Caco-2 (cell line): ENCODE results near the gene TSR3. TPM values are rescaled to one million over a fixed set of nuclear protein-coding genes. Genes with fewer than 3 reads are reported as not detected.
A peak's percentile ranks its signal among the peaks of the same experiment; 100 is the strongest.

Source experiments
- BruUV-seq: library from RNA; stranded (reverse); fragments of 400-500 nt; replicated peaks from 2 replicates; lab custom pipeline; 2021; lab: Mats Ljungman, UMichigan
- CTCF ChIA-PET: fragments of 300-600 bp; sonication (Branson Sonifier 250); formaldehyde crosslinking; loops from one replicate; lab custom pipeline; 2022; ENCODE audit warnings: antibody characterized with exemption; lab: Charles Lee
- POLR2A ChIA-PET: fragments of 300-600 bp; sonication (Branson Sonifier 250); formaldehyde crosslinking; loops from one replicate; lab custom pipeline; 2022; ENCODE audit warnings: antibody characterized with exemption; lab: Charles Lee
- DNase-seq, 2 experiments: peaks; one replicate each; pipeline versions ENCODE4 v3.0.0 to v3.0.0-alpha.2; 2020 to 2022
- H3K27me3 ChIP-seq: replicated peaks from 2 replicates; pipeline ENCODE4 v1.6.0; 2011; ENCODE audit warnings: low read length; ENCODE audit not compliant: control insufficient read depth, insufficient read depth
- H3K36me3 ChIP-seq: 2 replicates; pipeline ENCODE4 v1.5.1; 2011; ENCODE audit warnings: low read length; ENCODE audit not compliant: control insufficient read depth, insufficient read depth
- H3K4me1 ChIP-seq: fragments of 250-450 bp; sonication (Bioruptor Pico); 2 replicates; pipeline ENCODE4 v1.5.1; 2020; ENCODE audit warnings: mild to moderate bottlenecking
- H3K4me3 ChIP-seq: 2 replicates; pipeline ENCODE4 v1.5.1; 2011; ENCODE audit warnings: low read depth, mild to moderate bottlenecking, control low read depth, low read length
- H3K9me3 ChIP-seq: fragments of 250-450 bp; sonication (Bioruptor Pico); 2 replicates; pipeline ENCODE4 v1.5.1; 2020; ENCODE audit warnings: mild to moderate bottlenecking, moderate library complexity
- H3K27ac Mint-ChIP-seq: one replicate; pipeline ENCODE4 v1.8.0; 2022; ENCODE audit warnings: mixed read lengths; ENCODE audit not compliant: unreplicated experiment
- H3K27me3 Mint-ChIP-seq: one replicate; pipeline ENCODE4 v1.8.0; 2022; ENCODE audit warnings: mixed read lengths; ENCODE audit not compliant: insufficient read depth, unreplicated experiment
- H3K36me3 Mint-ChIP-seq: one replicate; pipeline ENCODE4 v1.8.0; 2022; ENCODE audit warnings: mild to moderate bottlenecking, mixed read lengths; ENCODE audit not compliant: insufficient read depth, unreplicated experiment
- H3K4me1 Mint-ChIP-seq: one replicate; pipeline ENCODE4 v1.8.0; 2022; ENCODE audit warnings: low read depth, mixed read lengths; ENCODE audit not compliant: unreplicated experiment
- H3K4me3 Mint-ChIP-seq: one replicate; pipeline ENCODE4 v1.8.0; 2022; ENCODE audit warnings: mild to moderate bottlenecking, moderate library complexity, mixed read lengths; ENCODE audit not compliant: unreplicated experiment
- H3K9me3 Mint-ChIP-seq: one replicate; pipeline ENCODE4 v1.8.0; 2022; ENCODE audit warnings: mixed read lengths; ENCODE audit not compliant: unreplicated experiment
- CTCF ChIP-seq, 2 experiments: fragments of 200-600 bp in 1 of 2; IDR thresholded peaks; 1 replicate in 1 of 2; 2 replicates in 1 of 2; pipeline versions ENCODE4 v1.5.1 to v1.8.0; 2011 to 2022; ENCODE audit warnings: antibody characterized with exemption in 1 of 2, control low read depth in 1 of 2, inconsistent platforms in 1 of 2, low read depth in 1 of 2, low read length in 1 of 2, mild to moderate bottlenecking in 1 of 2, moderate library complexity in 1 of 2; ENCODE audit not compliant: insufficient read depth in 1 of 2, severe bottlenecking in 1 of 2, unreplicated experiment in 1 of 2
- intact Hi-C: fragments of 100-400 bp; cut with micrococcal nuclease; formaldehyde crosslinking; loops from one replicate; pipeline ENCODE4 v1.10.0; 2022; ENCODE audit not compliant: unreplicated experiment
- total RNA-seq: library from RNA; stranded (reverse); gene quantifications from 2 replicates; pipeline ENCODE4 v1.2.3, GENCODE V29; 2022

TSR3 gene
- total RNA-seq, 1 experiment from 2014 or later, result 48.6 TPM

DNA sequence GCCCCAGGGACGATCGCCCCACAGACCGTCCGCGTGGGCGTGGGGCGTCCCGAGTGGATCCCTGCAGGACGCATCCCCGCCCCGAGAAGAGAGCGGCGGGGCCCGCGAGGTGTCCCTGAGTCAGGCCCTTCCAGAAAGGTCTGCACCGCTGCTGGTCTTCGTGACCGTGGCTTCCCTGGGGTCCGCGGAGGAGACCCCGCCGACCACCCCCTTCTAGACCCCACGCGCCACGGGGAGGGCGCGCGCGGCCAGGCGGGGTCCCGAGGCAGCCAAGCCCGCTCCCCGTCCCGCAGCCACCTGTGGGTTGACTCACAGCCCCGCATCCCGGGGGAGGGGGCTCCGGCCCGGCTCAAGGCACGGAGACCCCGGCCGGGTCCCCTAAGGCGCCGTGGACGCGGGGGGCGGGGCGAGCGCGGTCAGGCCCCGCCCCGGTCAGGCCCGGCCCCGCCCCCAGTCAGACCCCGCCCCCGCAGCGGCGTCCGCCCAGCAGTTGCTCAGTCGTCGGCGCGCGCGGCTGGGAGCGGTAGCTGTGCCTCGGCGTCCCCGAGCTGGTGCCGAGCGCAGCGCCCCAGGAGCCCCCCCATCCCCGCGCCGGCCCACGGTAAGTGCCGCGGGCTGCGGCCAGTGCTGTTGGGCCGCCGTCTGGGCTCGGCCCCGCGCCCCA lies 18.4 kb downstream of the TSR3 start, which contains the start of gene BAIAP3:
TSS of gene BAIAP3 (plus strand) at position 497 of the 664 bp plus-strand sequence. CDS start 4,905 bp downstream, outside the sequence.
- Mint-ChIP-seq H3K27ac (no peak within 1 kb of the TSS), H3K27me3 (no peaks in the 10 kb centered on the region), H3K9me3 (no peaks in the 10 kb centered on the region), H3K36me3 (no peaks in the 10 kb centered on the region), H3K4me3 (peak within 1 kb of the TSS; percentile 52), H3K4me1 (no peaks in the 10 kb centered on the region)
- intact Hi-C loops, result no loop called here
- CTCF ChIA-PET, result no interaction called here
- DNase-seq, result peak in 1 of 2 experiments; percentile 40
- H3K36me3 ChIP-seq, result no peaks in the 10 kb centered on the region
- TF ChIP-seq CTCF (IDR thresholded peaks at IDR 0.05; ENCODE audit: insufficient read depth in 1 of 2, low read depth in 1 of 2, low read length in 1 of 2, severe bottlenecking in 1 of 2, unreplicated experiment in 1 of 2), result no peak
- peaks cover 4% of the 10 kb centered on the region; the same call in 1 of the 2 replicates for H3K4me1 ChIP-seq
- no TSS peak for BruUV-seq
- H3K27me3 ChIP-seq, result no peaks in the 10 kb centered on the region; the same call in 1 of the 2 replicates
- POLR2A ChIA-PET, result no interaction called here
- peak within 1 kb of the TSS; percentile 19 for H3K4me3 ChIP-seq
- no peaks in the 10 kb centered on the region for H3K9me3 ChIP-seq

GRCh38 chr16:1332618-1333148 lies 19.0 kb downstream of the TSR3 start:
- H3K4me1 Mint-ChIP-seq, result no peaks in the 10 kb centered on the region
- ChIA-PET POLR2A (no interaction called here), CTCF (interaction anchor here (0.9 kb wide), 1 partner anchor 10 kb away, joined by 5 read pairs; no protein-coding TSS in a partner anchor)
- no TSS peak for BruUV-seq
- Histone ChIP-seq H3K4me1 (peaks cover 4% of the 10 kb centered on the region; the same call in 1 of the 2 replicates), H3K27me3 (no peaks in the 10 kb centered on the region; the same call in 1 of the 2 replicates), H3K9me3 (no peaks in the 10 kb centered on the region), H3K4me3 (no peak overlapping the region), H3K36me3 (no peaks in the 10 kb centered on the region)
- TF ChIP-seq CTCF (IDR thresholded peaks at IDR 0.05; ENCODE audit: insufficient read depth in 1 of 2, low read depth in 1 of 2, low read length in 1 of 2, severe bottlenecking in 1 of 2, unreplicated experiment in 1 of 2), result no peak
- no peaks in the 10 kb centered on the region for H3K27me3 Mint-ChIP-seq
- H3K27ac Mint-ChIP-seq, result no peak overlapping the region
- no peaks in the 10 kb centered on the region for H3K36me3 Mint-ChIP-seq
- H3K9me3 Mint-ChIP-seq, result no peaks in the 10 kb centered on the region
- H3K4me3 Mint-ChIP-seq, result peak overlapping the region; percentile 52
- intact Hi-C loops, result no loop called here
- no peak for DNase-seq

DNA sequence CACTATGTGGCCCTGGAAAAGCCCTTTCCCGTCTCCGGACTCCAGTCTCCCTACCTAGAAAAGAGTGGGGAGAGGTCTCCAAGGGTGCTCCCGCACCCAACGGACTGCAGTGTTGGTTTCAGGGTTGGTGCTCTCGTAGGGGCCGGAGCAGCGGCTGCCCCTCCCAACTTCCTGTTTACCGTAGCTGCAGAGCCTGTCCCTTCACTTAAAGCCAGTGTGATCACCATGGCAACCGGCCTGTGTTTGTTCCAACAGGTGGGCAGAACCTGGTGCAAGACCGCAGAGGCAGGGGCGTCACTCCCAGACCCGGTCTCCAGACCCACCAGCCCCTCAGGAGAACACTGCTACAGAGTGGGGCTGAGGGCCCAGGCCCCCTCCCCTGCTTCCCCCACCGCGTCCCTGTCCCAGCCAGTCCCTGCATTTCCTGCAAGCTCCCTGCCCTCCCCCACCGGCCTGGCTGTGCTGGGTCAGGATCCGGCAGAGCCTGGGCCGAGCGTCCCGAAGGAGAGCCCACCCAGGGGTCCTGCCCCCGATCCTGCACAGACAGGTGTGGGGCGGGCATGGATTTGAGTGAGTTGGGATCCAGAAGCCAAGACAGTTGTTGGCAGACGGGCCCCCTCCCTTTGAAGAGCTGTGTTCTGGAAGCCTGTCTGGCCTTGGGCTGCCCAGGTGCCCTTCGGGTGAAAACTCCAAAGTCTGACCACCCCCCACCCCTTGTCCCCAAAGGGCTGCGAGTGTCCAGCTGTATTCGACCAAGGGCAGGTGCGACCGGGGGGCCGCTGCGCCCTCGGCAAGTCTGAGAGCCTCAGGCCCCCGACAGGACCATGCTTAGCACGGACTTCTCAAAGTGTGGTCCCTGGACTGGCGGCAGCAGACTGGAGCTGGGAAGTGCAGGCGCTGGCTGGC lies 19.7 kb downstream of the TSR3 start:
- peak overlapping the region; percentile 52 for H3K4me3 Mint-ChIP-seq
- POLR2A ChIA-PET, result no interaction called here

More for the DNA sequence above, 19.7 kb downstream of the TSR3 start:
- no peak overlapping the region for H3K4me3 ChIP-seq
- intact Hi-C loops, result no loop called here
- TF ChIP-seq CTCF (IDR thresholded peaks at IDR 0.05; ENCODE audit: insufficient read depth in 1 of 2, low read depth in 1 of 2, low read length in 1 of 2, severe bottlenecking in 1 of 2, unreplicated experiment in 1 of 2), result no peak
- Mint-ChIP-seq H3K9me3 (no peaks in the 10 kb centered on the region), H3K4me1 (no peaks in the 10 kb centered on the region), H3K27ac (peak overlapping the region; percentile 19), H3K36me3 (no peaks in the 10 kb centered on the region), H3K27me3 (no peaks in the 10 kb centered on the region)
- no TSS peak for BruUV-seq
- CTCF ChIA-PET, result interaction anchor here (0.6 to 0.9 kb wide), 2 partner anchors 10 to 47 kb away, joined by 3 to 5 read pairs; no protein-coding TSS in a partner anchor
- DNase-seq, result peak; percentile 60 to 68
- no peaks in the 10 kb centered on the region for H3K36me3 ChIP-seq
- no peaks in the 10 kb centered on the region for H3K9me3 ChIP-seq
- H3K27me3 ChIP-seq, result no peaks in the 10 kb centered on the region; the same call in 1 of the 2 replicates
- peaks cover 4% of the 10 kb centered on the region; the same call in 1 of the 2 replicates for H3K4me1 ChIP-seq
